ENCODE results near the gene SMAD4. TPM values are rescaled to one million over a fixed set of nuclear protein-coding genes. Genes with fewer than 3 reads are reported as not detected.

SMAD4 gene
- total and polyA plus RNA-seq, 2 experiments from 2014 or later = 41.9 to 103 TPM

DNA sequence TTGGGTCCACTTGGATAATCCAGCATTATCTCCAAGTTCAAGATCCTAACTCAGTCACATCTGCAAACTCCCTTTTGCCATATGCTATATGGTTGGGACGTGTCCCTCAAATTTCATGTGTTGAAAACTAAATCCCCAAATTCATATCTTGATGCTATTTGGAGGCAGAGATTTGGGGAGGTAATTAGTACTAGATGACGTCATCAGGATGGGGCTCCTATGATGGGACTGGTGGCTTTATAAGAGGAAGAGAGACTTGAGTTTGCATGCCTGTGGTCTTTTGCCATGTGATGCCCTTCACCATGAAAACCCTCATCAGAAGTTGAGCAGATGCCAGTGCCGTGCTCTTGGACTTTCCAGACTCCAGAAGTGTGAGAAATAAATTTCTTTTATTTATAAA, 16.8 kb upstream of the SMAD4 start:
- peaks cover 12% of the 10 kb centered on the region for H3K4me1 ChIP-seq (ENCODE audit: insufficient read depth)
- DNase-seq (ENCODE audit: low spot score) (no peak), ATAC-seq (no peak)
- no peaks in the 10 kb centered on the region for H3K27me3 ChIP-seq (ENCODE audit: insufficient read depth)
- no peak overlapping the region for H2AFZ ChIP-seq
- no peak overlapping the region for H3K4me2 ChIP-seq
- no peak overlapping the region for H3K27ac Mint-ChIP-seq
- no peaks in the 10 kb centered on the region for H3K36me3 ChIP-seq (ENCODE audit: insufficient read depth)
- no peaks in the 10 kb centered on the region for H3F3A ChIP-seq (replicated peaks; ENCODE audit: low read depth)
- no peak overlapping the region for H3K4me3 ChIP-seq
- H3K4me3 Mint-ChIP-seq = no peak overlapping the region
- H3K79me2 ChIP-seq (replicated peaks; ENCODE audit: insufficient read depth) = no peaks in the 10 kb centered on the region
- TF ChIP-seq STAT1 (IDR thresholded peaks at IDR 0.05; ENCODE audit: unreplicated experiment) (no peak), POLR2AphosphoS5 (IDR thresholded peaks at IDR 0.05; ENCODE audit: low read depth) (no peak), EZH2 (IDR thresholded peaks at IDR 0.05; ENCODE audit: low read depth, unreplicated experiment) (no peak), EZH2phosphoT487 (IDR thresholded peaks at IDR 0.05; ENCODE audit: unreplicated experiment) (no peak), ZNF331 (CRISPR knock-in tag; IDR thresholded peaks at IDR 0.05; ENCODE audit: low read depth) (no peak), CREB1 (CRISPR knock-in tag; IDR thresholded peaks at IDR 0.05; ENCODE audit: low read depth) (no peak), ZNF114 (CRISPR knock-in tag; IDR thresholded peaks at IDR 0.05) (no peak), NANOG (IDR thresholded peaks at IDR 0.05; ENCODE audit: borderline replicate concordance) (no peak), JUNB (IDR thresholded peaks at IDR 0.05; ENCODE audit: unreplicated experiment) (no peak)
- TF ChIP-seq, protein P1, sequence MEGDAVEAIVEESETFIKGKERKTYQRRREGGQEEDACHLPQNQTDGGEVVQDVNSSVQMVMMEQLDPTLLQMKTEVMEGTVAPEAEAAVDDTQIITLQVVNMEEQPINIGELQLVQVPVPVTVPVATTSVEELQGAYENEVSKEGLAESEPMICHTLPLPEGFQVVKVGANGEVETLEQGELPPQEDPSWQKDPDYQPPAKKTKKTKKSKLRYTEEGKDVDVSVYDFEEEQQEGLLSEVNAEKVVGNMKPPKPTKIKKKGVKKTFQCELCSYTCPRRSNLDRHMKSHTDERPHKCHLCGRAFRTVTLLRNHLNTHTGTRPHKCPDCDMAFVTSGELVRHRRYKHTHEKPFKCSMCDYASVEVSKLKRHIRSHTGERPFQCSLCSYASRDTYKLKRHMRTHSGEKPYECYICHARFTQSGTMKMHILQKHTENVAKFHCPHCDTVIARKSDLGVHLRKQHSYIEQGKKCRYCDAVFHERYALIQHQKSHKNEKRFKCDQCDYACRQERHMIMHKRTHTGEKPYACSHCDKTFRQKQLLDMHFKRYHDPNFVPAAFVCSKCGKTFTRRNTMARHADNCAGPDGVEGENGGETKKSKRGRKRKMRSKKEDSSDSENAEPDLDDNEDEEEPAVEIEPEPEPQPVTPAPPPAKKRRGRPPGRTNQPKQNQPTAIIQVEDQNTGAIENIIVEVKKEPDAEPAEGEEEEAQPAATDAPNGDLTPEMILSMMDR (conservative IDR thresholded peaks at IDR 0.05; ENCODE audit: low read depth in 2 of 2) = no peak
- TF ChIP-seq, protein P2, sequence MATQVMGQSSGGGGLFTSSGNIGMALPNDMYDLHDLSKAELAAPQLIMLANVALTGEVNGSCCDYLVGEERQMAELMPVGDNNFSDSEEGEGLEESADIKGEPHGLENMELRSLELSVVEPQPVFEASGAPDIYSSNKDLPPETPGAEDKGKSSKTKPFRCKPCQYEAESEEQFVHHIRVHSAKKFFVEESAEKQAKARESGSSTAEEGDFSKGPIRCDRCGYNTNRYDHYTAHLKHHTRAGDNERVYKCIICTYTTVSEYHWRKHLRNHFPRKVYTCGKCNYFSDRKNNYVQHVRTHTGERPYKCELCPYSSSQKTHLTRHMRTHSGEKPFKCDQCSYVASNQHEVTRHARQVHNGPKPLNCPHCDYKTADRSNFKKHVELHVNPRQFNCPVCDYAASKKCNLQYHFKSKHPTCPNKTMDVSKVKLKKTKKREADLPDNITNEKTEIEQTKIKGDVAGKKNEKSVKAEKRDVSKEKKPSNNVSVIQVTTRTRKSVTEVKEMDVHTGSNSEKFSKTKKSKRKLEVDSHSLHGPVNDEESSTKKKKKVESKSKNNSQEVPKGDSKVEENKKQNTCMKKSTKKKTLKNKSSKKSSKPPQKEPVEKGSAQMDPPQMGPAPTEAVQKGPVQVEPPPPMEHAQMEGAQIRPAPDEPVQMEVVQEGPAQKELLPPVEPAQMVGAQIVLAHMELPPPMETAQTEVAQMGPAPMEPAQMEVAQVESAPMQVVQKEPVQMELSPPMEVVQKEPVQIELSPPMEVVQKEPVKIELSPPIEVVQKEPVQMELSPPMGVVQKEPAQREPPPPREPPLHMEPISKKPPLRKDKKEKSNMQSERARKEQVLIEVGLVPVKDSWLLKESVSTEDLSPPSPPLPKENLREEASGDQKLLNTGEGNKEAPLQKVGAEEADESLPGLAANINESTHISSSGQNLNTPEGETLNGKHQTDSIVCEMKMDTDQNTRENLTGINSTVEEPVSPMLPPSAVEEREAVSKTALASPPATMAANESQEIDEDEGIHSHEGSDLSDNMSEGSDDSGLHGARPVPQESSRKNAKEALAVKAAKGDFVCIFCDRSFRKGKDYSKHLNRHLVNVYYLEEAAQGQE (IDR thresholded peaks at IDR 0.05; ENCODE audit: unreplicated experiment) = no peak
- TF ChIP-seq, protein P3, sequence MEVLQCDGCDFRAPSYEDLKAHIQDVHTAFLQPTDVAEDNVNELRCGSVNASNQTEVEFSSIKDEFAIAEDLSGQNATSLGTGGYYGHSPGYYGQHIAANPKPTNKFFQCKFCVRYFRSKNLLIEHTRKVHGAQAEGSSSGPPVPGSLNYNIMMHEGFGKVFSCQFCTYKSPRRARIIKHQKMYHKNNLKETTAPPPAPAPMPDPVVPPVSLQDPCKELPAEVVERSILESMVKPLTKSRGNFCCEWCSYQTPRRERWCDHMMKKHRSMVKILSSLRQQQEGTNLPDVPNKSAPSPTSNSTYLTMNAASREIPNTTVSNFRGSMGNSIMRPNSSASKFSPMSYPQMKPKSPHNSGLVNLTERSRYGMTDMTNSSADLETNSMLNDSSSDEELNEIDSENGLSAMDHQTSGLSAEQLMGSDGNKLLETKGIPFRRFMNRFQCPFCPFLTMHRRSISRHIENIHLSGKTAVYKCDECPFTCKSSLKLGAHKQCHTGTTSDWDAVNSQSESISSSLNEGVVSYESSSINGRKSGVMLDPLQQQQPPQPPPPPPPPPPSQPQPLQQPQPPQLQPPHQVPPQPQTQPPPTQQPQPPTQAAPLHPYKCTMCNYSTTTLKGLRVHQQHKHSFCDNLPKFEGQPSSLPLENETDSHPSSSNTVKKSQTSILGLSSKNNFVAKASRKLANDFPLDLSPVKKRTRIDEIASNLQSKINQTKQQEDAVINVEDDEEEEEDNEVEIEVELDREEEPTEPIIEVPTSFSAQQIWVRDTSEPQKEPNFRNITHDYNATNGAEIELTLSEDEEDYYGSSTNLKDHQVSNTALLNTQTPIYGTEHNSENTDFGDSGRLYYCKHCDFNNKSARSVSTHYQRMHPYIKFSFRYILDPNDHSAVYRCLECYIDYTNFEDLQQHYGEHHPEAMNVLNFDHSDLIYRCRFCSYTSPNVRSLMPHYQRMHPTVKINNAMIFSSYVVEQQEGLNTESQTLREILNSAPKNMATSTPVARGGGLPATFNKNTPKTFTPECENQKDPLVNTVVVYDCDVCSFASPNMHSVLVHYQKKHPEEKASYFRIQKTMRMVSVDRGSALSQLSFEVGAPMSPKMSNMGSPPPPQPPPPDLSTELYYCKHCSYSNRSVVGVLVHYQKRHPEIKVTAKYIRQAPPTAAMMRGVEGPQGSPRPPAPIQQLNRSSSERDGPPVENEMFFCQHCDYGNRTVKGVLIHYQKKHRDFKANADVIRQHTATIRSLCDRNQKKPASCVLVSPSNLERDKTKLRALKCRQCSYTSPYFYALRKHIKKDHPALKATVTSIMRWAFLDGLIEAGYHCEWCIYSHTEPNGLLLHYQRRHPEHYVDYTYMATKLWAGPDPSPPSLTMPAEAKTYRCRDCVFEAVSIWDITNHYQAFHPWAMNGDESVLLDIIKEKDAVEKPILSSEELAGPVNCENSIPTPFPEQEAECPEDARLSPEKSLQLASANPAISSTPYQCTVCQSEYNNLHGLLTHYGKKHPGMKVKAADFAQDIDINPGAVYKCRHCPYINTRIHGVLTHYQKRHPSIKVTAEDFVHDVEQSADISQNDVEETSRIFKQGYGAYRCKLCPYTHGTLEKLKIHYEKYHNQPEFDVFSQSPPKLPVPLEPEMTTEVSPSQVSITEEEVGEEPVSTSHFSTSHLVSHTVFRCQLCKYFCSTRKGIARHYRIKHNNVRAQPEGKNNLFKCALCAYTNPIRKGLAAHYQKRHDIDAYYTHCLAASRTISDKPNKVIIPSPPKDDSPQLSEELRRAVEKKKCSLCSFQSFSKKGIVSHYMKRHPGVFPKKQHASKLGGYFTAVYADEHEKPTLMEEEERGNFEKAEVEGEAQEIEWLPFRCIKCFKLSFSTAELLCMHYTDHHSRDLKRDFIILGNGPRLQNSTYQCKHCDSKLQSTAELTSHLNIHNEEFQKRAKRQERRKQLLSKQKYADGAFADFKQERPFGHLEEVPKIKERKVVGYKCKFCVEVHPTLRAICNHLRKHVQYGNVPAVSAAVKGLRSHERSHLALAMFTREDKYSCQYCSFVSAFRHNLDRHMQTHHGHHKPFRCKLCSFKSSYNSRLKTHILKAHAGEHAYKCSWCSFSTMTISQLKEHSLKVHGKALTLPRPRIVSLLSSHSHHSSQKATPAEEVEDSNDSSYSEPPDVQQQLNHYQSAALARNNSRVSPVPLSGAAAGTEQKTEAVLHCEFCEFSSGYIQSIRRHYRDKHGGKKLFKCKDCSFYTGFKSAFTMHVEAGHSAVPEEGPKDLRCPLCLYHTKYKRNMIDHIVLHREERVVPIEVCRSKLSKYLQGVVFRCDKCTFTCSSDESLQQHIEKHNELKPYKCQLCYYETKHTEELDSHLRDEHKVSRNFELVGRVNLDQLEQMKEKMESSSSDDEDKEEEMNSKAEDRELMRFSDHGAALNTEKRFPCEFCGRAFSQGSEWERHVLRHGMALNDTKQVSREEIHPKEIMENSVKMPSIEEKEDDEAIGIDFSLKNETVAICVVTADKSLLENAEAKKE (CRISPR knock-in tag; IDR thresholded peaks at IDR 0.05) = no peak
- peaks cover 12% of the 10 kb centered on the region; the same call in 1 of the 2 replicates for H3K9me2 ChIP-seq (ENCODE audit: insufficient read depth)
- H4K20me1 ChIP-seq (replicated peaks; ENCODE audit: insufficient read depth) = no peaks in the 10 kb centered on the region
- H3K9me3 Mint-ChIP-seq = peaks cover 20% of the 10 kb centered on the region
- H3K4me1 Mint-ChIP-seq = peaks cover 11% of the 10 kb centered on the region
- H3K27ac ChIP-seq (ENCODE audit: low read depth) = no peak overlapping the region
- peaks cover 9% of the 10 kb centered on the region for H3K27me3 Mint-ChIP-seq (ENCODE audit: insufficient read depth, low read depth, poor library complexity)
- H3K36me3 Mint-ChIP-seq (ENCODE audit: low read depth) = peaks cover 15% of the 10 kb centered on the region
